Retinal pigment epithelial cell (primary cell): Measurements from ENCODE around the gene ZDHHC19.
A peak's percentile ranks its signal among the peaks of the same experiment; 100 is the strongest.

Experiments used
- DNase-seq: peaks from one replicate; pipeline ENCODE4 v3.0.0-alpha.2; 2010; ENCODE audit warnings: low read depth
- H3K4me3 ChIP-seq: 2 replicates; pipeline ENCODE4 v1.5.1; 2011; ENCODE audit warnings: mild to moderate bottlenecking, low read length, control low read depth, moderate library complexity
- TF ChIP-seq, protein P1 (sequence below): conservative IDR thresholded peaks from 2 replicates; pipeline ENCODE4 v1.5.1; 2011; ENCODE audit warnings: low read depth, low read length, control low read depth, inconsistent platforms

Gene ZDHHC19

DNA sequence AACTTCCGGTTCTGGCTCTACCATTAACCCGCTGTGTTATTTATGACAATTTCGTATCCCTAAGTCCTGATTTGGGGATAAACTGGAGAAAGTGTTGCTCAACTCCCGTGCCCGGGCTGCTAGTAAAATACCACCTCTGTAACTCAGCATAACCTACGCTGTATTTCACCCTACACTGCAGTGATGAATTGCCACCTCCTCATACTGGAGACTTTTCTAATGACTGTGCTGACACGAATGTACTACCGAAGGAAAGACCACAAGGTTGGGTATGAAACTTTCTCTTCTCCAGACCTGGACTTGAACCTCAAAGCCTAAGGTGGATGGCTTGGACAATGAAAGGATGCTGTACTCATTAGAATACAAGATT, 21.7 kb upstream of the ZDHHC19 start:
- no peak for DNase-seq
- TF ChIP-seq, protein P1, sequence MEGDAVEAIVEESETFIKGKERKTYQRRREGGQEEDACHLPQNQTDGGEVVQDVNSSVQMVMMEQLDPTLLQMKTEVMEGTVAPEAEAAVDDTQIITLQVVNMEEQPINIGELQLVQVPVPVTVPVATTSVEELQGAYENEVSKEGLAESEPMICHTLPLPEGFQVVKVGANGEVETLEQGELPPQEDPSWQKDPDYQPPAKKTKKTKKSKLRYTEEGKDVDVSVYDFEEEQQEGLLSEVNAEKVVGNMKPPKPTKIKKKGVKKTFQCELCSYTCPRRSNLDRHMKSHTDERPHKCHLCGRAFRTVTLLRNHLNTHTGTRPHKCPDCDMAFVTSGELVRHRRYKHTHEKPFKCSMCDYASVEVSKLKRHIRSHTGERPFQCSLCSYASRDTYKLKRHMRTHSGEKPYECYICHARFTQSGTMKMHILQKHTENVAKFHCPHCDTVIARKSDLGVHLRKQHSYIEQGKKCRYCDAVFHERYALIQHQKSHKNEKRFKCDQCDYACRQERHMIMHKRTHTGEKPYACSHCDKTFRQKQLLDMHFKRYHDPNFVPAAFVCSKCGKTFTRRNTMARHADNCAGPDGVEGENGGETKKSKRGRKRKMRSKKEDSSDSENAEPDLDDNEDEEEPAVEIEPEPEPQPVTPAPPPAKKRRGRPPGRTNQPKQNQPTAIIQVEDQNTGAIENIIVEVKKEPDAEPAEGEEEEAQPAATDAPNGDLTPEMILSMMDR = no peak
- H3K4me3 ChIP-seq = no peak overlapping the region

DNA sequence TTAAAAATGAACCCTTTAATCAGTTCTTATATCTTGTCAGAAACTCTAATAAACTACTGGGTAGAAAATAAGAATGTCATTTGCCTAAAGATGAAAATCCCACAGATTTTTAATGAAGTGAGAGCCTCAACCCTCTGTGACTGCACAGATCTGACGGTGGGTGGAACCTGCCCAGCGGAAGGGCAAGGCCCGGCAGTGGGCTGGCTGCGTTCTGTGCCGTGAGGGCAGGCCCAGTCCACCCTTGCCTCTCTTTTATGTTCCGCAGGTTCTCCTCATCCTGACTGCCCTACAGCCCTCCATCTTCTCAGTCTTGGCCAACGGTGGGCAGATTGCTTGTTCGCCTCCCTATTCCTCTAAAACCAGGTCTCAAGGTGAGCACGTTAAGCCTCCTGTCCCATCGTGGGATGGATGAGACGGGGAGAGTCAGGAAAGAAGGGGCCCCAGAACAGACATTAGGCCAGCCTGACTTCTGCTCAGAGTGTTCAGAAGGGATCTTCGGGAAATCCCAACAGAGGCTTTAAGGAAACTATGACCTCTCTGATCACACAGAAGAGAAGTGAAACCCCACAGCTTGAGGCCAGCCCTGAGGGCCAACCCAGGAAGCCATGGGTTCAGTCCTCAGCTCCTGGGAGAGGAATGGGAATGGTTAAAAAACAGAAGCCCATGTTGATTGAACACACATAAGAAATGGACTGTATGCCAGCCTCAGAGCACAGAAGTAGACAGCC, 21.1 kb upstream of the ZDHHC19 start:
- TF ChIP-seq, protein P1 = no peak
- DNase-seq = no peak
- H3K4me3 ChIP-seq = no peak overlapping the region

DNA sequence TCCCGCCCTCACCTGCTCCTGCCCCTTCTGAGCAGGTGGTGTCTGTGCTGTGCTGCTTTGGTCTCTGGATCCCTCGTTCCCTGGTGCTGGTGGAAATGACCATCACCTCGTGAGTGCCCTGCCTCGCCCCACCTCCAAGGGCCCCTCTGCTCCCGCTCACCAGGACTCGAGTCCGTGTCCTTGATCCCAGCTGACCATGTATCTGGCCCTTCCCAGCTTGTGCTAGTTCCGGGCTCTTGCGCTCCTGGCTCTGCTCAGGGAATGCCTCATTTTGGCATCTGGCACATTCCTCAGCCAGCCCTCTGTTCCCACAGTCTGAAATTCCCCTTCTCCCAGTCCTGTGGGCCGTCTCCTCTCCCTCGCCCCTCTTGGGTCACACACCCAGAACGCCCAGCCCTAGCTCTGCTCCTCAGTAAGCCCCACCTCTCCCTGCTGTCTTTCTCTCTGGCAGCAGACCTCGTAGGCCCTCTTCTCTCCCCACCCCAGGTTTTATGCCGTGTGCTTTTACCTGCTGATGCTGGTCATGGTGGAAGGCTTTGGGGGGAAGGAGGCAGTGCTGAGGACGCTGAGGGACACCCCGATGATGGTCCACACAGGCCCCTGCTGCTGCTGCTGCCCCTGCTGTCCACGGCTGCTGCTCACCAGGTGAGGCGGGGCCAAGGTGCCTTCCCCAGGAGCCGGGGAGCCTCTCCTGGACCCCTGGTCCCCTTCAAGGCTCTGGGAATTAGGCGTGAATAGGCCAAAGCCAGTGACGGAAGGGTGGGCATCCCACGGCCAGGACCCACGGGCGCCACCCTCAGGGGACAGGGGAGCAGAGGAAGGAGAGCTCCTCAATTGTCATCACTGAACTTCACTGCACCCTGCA, 16.7 kb upstream of the ZDHHC19 start:
- TF ChIP-seq, protein P1 = no peak
- no peak overlapping the region for H3K4me3 ChIP-seq
- no peak for DNase-seq

DNA sequence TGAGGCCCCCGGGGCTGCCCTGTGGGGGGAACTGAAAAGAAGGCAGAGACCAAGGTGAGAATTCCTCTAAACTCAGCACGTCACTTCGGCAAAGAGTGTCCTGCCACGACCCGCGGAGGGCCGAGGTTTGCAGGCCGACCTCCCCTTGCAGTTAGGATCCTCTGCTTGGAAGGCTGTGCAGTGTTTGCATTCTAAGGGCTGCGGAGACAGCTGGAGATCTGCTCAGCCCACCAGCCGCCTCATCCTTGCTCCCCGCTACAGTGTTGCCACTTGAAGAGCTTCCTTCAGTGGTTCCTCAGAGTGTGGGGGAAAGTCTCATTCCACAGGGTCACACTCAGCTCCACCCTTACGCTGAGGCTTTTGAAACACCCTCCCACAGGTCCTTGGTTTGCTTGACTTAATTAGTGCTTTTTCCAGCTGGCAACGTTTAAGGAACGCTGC, 15.9 kb upstream of the ZDHHC19 start:
- DNase-seq = no peak
- TF ChIP-seq, protein P1 = no peak
- H3K4me3 ChIP-seq = no peak overlapping the region

DNA sequence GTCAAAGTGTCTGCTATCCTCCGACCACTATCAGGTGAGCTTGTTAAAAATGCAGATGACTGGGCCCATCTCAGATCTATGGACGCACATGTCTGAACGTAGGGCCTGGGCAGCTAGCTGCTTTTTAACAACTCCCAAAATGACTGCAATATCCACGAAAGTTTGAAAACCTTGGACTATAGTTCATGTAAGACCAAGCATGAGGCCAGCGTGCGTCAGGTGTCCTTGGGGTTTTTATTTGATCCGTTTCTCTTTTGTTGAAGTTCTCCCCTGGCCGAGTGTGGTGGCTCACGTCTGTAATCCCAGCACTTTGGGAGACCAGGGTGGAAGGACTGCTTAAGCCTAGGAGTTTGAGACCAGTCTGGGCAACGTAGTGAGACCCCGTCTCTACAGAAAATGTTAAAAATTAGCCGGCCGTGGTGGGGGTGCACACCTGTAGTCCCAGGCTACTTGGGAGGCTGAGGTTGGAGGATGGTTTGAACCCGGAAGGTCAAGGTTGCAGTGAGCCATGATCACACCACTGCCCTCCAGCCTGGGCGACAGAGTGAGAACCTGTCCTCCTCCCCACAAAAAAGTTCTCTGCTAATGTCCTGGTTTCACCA, 14.7 kb upstream of the ZDHHC19 start:
- TF ChIP-seq, protein P1 = no peak
- DNase-seq = no peak
- H3K4me3 ChIP-seq = no peak overlapping the region

DNA sequence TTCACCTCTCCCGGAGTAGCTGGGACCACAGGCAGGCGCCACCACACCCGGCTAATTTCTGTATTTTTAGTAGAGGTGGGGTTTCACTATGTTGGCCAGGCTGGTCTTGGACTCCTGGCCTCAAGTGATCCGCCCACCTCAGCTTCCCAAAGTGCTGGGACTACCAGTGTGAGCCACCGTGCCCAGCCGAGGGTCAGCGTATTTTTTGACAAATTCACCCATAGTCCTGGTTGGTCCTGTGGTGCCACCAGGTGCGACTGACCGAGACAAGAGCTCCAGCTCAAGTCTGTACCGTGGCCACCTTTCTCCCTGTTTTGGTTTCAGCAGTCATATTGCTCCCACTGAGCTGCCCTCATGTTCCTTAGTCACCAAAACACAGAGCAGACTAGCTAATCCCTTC, 13.9 kb upstream of the ZDHHC19 start:
- peak; percentile 38 for DNase-seq
- TF ChIP-seq, protein P1 = no peak
- no peak overlapping the region for H3K4me3 ChIP-seq
